Chondrocyte (in vitro differentiated cells): ENCODE data around the gene TXNRD2. TPM values are rescaled to one million over a fixed set of nuclear protein-coding genes. Genes with fewer than 3 reads are reported as not detected.

ENCODE experiments used
- DNase-seq: peaks from one replicate; pipeline ENCODE4 v3.0.0; 2021; ENCODE audit warnings: mixed read lengths, low spot score
- H3K27ac Mint-ChIP-seq: one replicate; pipeline ENCODE4 v1.8.0; 2021; ENCODE audit warnings: mild to moderate bottlenecking, moderate library complexity, mixed read lengths; ENCODE audit not compliant: unreplicated experiment
- H3K27me3 Mint-ChIP-seq: 2 replicates; pipeline ENCODE4 v1.8.0; 2021; ENCODE audit warnings: low read depth, mixed read lengths
- H3K36me3 Mint-ChIP-seq: 2 replicates; pipeline ENCODE4 v1.8.0; 2021; ENCODE audit warnings: low read depth, mixed read lengths
- H3K4me1 Mint-ChIP-seq: 2 replicates; pipeline ENCODE4 v1.8.0; 2021; ENCODE audit warnings: low read depth, mild to moderate bottlenecking, mixed read lengths
- H3K4me3 Mint-ChIP-seq: one replicate; pipeline ENCODE4 v1.8.0; 2021; ENCODE audit warnings: mild to moderate bottlenecking, moderate library complexity, mixed read lengths; ENCODE audit not compliant: unreplicated experiment
- H3K9me3 Mint-ChIP-seq: 2 replicates; pipeline ENCODE4 v1.8.0; 2021; ENCODE audit warnings: low read depth, mixed read lengths
- total RNA-seq: library from RNA; stranded (reverse); gene quantifications from 3 replicates; pipeline ENCODE4 v1.2.1, GENCODE V29; 2021
- TF ChIP-seq, protein P1 (sequence below): fragments of 200-600 bp; sonication (generic); IDR thresholded peaks from 2 replicates; pipeline ENCODE4 v1.5.0; 2021; ENCODE audit warnings: antibody characterized with exemption, mild to moderate bottlenecking, moderate library complexity

TXNRD2 gene
- total RNA-seq, 1 donor from 2014 or later, result 14.1 TPM

DNA sequence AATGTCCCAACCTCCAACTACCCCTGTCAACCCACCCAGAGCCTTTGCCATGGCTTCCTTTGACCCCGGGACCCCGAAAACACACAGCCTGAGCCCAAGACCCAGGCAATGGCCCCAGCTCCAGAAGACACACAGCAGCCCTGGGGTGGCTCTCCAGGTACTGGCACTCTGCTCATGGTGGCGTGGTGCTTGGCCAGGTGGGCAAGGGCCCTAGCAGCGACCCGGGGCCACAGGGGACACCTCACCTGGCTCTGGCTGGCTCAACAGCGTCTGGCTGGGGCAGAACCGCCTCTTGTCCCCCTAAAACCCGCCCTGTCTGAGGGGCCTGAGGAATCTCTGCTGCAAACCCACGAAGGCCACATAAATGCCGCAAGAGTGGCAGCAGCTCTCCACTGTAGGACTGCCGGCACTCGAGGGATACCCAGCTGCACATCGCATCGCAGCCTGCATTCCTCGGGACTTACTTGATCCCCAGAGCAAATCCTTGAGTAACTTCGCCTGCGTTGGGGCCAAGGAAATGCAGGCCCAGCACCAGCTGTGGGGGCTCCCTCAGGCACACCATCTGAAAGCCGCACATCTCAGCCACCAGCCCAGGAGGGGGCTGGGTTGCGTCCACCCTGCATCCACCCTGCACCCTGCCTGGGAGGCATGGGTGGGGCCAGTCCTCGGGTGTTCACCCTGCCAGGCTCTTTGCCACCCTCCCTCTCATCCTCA lies 63.8 kb downstream of the TXNRD2 start:
- no peak overlapping the region for H3K27ac Mint-ChIP-seq
- H3K4me3 Mint-ChIP-seq, result peak overlapping the region; percentile 24
- TF ChIP-seq, protein P1, sequence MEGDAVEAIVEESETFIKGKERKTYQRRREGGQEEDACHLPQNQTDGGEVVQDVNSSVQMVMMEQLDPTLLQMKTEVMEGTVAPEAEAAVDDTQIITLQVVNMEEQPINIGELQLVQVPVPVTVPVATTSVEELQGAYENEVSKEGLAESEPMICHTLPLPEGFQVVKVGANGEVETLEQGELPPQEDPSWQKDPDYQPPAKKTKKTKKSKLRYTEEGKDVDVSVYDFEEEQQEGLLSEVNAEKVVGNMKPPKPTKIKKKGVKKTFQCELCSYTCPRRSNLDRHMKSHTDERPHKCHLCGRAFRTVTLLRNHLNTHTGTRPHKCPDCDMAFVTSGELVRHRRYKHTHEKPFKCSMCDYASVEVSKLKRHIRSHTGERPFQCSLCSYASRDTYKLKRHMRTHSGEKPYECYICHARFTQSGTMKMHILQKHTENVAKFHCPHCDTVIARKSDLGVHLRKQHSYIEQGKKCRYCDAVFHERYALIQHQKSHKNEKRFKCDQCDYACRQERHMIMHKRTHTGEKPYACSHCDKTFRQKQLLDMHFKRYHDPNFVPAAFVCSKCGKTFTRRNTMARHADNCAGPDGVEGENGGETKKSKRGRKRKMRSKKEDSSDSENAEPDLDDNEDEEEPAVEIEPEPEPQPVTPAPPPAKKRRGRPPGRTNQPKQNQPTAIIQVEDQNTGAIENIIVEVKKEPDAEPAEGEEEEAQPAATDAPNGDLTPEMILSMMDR, result no peak
- no peaks in the 10 kb centered on the region for H3K9me3 Mint-ChIP-seq
- DNase-seq, result peak; percentile 72
- no peaks in the 10 kb centered on the region for H3K36me3 Mint-ChIP-seq
- H3K27me3 Mint-ChIP-seq, result no peaks in the 10 kb centered on the region
- peaks cover 58% of the 10 kb centered on the region for H3K4me1 Mint-ChIP-seq

- H3K36me3 Mint-ChIP-seq, result no peaks in the 10 kb centered on the region
- peak; percentile 86 for DNase-seq
- H3K4me1 Mint-ChIP-seq, result peaks cover 51% of the 10 kb centered on the region
- no peaks in the 10 kb centered on the region for H3K9me3 Mint-ChIP-seq
- TF ChIP-seq, protein P1, result no peak
- no peak overlapping the region for H3K27ac Mint-ChIP-seq
- no peak overlapping the region for H3K4me3 Mint-ChIP-seq
- H3K27me3 Mint-ChIP-seq, result no peaks in the 10 kb centered on the region
These were observed 64.5 kb downstream of the TXNRD2 start for GRCh38 chr22:19876941-19877625.

DNA sequence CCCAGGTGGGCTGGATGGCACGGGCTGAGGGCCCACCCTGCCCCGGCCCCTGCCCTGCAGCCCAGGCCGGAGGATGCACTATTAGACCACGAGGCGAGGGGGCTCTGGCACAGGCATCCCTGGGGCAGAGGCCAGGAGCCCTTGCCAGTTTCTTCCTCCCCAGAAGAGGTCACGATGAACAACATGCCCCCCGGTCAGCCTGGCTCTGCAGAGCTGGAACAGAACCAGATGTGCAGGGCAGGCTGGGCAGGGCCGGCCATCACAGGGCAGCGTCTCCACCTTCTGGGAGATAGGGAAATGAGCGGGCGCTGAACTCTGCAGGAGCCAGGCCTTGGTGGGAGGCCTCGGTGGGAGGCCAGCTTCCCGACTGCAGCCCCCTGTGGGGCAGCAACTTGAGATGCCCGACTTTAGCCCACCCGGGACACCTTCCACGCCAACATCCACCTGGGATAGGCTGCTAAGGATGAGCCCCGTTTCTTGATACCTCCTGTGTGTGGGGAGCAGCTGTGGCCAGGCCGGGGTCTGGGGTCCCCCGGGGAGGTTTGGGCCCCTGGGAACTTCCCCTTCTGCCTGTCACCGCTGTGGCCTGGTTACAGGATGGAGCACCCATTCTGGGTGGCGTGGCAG lies 65.2 kb downstream of the TXNRD2 start:
- TF ChIP-seq, protein P1, result peak; percentile 9
- H3K27me3 Mint-ChIP-seq, result no peaks in the 10 kb centered on the region
- H3K9me3 Mint-ChIP-seq, result no peaks in the 10 kb centered on the region
- no peaks in the 10 kb centered on the region for H3K36me3 Mint-ChIP-seq
- peak; percentile 77 for DNase-seq
- no peak overlapping the region for H3K4me3 Mint-ChIP-seq
- H3K27ac Mint-ChIP-seq, result no peak overlapping the region
- peaks cover 44% of the 10 kb centered on the region for H3K4me1 Mint-ChIP-seq

GRCh38 chr22:19875531-19876313 lies 65.9 kb downstream of the TXNRD2 start:
- Mint-ChIP-seq H3K4me1 (peaks cover 37% of the 10 kb centered on the region), H3K36me3 (no peaks in the 10 kb centered on the region), H3K27me3 (no peaks in the 10 kb centered on the region), H3K9me3 (no peaks in the 10 kb centered on the region), H3K4me3 (no peak overlapping the region), H3K27ac (no peak overlapping the region)
- DNase-seq, result peak; percentile 75
- TF ChIP-seq, protein P1, result no peak
